Erythroblast (primary cell): Measurements from ENCODE around the gene GPC3.

Experiments used
- GATA1 ChIP-seq: IDR thresholded peaks from 2 replicates; pipeline ENCODE4 v1.6.1; 2011; ENCODE audit warnings: low read depth, mild to moderate bottlenecking, control low read depth, low read length, moderate library complexity
- POLR2A ChIP-seq: IDR thresholded peaks from 2 replicates; pipeline ENCODE4 v1.6.1; 2011; ENCODE audit warnings: mild to moderate bottlenecking, low read length

DNA sequence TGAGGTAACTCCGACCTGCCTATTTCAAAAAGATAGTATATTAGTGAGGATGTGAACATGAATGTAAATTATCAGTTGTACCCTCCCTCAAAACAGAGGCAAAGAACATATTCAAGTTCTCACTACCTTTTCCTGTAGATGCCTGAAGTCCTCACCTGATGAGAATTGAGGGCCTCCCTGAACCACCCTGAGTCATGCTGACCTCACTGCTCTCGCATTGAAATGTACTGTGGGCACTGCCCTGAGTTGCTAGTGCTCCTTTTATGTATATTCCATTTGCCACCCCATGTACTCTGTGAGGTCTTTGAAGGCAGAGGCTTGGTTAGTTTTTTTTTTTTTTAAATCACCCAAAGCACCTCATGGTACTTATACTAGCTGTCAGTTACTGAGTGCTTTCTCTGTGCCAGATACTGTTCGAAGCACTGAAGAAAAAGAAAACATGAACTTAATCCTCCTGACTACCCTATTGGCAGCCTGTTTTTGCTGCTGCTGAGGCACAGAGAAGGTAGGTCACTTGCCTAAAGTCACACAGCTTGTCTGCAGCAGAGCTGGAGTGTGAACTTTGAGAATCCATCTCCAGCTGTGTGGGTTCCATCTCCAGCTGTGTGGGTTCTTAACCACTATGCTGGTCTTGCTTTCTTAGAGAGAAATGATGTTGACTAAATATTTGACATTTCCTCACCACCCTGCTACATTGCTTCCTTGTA, 317.0 kb downstream of the GPC3 start:
- no peak for TF ChIP-seq POLR2A
- no peak for TF ChIP-seq GATA1
